GM18502 (cell line): ENCODE results near the gene GRID1.

Experiments used
- ATAC-seq: cut with Tn5 transposase; IDR thresholded peaks from one replicate; pipeline ENCODE4 v1.9.1; 2021; ENCODE audit warnings: mild to moderate bottlenecking; ENCODE audit not compliant: unreplicated experiment, poor library complexity

Gene GRID1

DNA sequence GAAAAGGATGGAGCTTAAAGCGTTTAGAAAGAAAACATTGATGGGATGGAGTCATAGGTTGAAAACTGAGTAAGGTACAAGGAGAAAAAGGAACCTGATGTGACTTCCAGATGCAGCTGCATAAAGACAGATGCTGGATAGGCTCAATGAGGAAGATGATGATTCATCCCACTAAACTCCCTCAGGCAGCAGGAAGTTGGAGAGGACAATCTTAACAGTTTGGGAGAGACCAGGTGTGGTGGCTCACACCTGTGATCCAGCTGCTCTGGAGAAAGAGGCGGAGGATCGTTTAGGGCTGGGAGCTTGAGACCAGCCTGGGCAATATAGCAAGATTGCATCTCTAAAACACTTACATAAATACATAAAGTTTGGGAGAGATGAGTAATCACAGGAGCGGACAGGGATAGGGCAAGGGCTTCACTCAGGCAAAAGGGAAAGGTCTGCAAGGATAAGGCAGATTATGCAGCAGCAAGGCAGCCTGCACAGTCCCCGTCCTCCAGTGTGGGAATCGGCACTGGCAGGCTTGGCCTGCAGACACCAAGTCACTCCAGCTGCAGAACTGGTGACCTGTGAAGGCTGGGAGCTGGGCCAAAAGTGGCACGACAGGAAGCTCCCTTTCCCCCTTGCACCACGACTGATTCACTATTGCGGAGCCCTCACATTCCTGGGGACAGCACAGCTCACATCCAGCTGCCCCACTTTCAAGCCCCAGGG is 438.5 kb downstream of the GRID1 start:
- ATAC-seq, result no peak

DNA sequence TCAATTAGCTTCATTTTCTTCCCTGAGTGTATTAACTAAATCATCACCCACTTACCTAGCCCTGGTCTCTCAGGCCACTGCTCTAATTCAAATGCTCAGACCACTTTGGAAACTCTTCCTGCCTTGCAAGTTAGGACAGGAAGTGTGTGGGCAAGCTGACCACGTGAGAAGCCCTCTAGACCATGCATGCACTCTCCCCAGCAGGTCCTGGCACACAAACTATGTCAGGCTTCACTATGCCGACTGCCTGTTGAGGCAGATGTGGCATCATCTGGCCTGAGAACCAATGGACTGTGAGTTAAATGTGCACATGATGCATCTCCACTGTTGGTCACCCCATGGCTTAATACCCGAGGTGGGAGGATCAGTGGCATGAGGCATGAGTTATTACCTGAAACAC is 439.6 kb downstream of the GRID1 start:
- no peak for ATAC-seq

DNA sequence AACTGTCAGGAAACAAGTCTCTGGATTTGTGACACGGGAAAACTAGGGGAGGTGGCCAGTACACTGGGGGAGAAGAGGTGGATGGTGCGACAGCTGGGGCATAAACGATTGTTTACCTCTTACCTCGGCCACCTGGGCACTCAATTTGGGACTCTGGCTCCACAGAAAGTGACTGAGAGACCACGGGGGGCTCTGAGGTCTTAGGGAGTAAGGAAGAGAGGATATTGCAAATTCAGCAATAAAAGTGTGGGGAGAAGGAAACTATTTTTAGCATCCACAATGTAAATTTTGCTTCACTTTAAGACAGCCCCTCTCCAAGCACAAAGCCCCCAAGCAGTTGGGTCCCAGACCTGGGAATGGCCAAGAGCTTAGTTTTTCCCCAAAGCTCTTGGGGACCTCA is 440.5 kb downstream of the GRID1 start:
- ATAC-seq, result no peak

DNA sequence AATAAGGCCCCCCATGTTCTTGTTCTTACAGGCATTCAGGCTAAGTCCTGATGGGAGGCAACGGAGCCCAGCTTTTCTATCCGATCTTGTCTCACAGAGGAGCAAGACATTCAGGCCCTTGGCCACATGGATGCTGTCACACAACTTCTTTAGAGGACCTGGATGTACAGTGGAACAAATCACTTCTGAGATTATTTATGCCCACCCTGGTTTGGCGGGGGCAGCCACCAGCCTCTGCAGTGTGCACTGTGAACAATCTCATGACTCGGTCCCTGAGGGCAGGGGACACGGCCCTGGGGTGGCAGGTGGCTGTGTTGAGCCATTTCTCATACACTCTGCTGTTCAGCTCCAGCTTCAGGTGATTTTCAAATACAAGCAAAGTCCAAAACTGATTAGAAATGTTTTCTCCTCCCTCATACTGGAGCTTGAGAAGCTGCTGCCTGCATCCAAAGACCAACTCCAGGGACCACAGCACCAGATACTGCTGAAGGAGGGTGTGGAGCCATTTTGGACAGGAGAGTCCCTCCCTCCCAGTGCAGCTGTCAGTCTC is 441.3 kb downstream of the GRID1 start:
- ATAC-seq, result no peak

DNA sequence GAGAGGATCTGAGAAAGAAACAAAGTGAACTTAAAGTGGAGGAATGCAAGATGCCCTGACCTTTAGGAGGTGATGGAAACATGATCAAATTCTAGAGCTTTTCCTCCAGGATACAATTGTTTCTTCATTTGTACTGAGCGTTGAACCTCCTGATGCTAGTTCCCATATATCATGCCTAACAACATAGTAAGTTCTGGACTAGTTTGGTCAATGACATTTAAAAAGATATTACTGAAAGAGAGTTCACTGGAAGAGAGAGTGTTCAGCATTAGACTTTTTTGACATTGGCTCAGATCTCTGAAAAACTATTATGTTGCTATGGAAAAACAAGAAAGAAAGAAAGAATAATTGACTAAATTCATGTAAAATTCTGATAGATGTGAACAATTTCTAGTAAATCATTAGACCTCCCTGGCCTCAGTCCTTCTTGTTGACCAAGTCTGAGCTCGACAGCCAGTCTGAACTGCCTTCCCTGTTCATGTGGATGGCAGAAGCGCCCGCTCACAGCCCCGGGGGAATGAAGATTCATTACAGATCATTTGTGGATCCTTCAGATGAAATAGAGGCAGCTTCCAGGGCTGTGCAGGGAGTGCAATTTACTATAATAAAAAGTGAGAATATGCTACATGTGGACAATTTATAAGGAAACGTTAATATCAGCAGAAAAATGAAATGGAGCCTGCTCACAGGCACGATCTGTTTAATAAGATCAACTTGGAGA is 442.1 kb downstream of the GRID1 start:
- ATAC-seq, result no peak

DNA sequence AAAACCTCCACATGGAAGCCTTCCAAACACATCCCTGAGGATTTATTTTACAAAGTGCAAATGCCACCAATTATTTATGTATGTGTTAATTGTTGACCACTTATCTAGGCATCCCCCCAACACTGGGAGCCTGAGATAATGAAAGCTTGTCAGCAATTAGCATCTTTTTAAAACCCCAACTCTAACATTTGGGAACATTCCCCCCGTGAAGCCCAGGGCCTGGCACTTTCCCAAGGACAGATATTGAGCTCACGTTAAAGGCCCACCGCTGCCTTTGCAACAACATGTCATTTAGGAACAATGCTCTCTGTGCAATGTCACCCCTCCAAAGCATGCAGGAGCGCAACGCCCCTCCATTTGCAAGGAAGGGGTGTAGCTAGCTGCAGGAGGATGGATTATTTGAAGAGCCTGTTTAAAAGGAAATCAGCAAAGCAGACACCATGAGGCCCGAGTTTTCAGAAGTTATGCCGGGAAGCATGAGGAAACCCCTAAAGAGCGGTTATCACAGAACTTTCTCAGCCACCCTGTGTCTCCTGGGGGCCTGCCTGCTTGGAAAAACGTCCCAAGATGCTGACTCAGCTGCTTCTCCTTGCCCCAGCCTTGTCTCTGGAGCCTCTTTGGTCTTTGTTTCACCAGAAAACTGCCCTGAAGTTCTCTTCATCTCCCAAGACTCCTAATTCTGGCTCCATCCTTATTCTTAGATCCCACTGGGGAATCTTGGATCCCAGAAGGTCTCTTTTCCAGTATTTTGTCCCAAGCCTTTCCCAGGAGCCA is 444.1 kb downstream of the GRID1 start:
- ATAC-seq, result no peak

DNA sequence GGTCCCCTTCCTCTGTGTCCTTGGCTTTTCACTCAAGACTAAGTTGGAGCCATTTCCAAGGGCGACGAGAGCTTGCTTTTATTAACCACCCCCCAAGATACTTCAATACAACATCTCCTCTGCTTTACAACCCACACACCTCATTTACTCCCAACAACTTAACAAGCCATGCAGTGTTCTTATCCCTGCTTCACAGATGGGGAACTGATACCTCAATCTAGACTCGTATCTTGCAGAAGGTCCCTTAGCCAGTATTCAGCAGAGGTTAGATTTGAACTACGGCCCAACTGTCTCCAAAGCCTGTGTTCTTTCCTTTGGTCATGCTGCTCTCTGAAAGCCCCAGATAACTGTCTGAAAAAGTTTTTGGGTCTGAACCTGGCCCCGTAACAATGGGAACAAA is 444.8 kb downstream of the GRID1 start:
- ATAC-seq, result no peak

DNA sequence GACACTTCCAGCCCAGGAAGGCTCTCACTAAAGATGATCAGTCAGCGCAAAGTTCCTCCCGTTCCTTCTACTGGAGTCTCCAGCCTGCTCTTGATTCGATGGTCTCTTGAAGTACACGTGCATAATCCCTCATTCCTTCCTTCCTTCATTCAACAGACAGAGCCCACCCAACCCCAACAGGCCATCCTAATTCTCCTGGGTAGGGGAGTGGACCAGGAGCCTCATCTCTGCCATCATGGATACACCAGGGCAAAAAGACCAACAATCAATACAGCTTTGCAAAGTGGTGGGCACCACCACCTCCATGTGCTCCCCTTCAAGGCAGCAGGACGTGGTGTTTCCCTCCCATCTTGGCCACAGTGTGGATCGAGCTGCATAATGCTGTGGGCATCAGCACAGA is 446.3 kb downstream of the GRID1 start:
- ATAC-seq, result no peak

DNA sequence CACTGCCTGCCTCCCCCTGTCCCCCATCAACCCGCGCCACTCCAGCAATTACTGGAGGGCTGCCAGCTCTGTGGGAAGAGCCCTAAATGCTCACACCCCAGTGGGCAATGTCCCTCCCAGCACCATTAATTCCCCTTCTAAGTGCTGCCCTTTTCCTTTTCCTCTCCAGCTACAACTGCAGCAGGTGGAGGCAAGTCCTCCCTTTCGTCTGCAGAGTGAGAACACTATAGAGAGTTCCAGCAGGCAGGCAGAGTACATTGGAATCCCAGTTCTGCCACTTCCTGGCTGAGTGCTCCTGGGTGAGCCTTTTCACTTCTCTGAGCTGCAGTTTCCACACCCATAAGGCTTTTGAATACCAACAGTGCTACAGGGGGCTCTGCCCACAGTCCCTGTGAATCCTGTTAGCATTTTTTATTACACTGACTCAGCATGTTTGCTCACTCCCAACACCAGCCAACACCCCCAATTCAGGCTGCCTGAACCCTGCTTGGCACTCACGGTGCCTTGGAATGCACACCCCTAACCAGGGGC is 447.0 kb downstream of the GRID1 start:
- no peak for ATAC-seq

DNA sequence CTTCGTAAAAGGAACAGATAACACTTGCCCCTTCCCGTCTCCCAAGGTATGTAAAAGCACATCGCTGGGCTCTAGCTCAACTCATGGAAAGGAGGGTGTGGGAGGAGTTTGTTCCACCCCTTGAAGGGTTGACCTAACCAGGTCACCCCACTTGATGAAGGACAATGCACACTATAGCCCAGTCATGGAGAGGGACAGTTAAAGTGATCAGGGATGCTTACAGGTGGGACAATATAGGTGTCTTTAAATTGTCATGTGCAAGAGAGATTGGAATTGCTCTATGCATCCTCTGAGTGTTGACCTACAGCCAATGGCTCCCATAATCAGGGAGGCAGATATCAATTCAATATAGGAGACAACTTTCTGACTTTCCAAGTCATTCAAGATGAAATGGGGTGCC is 448.2 kb downstream of the GRID1 start:
- ATAC-seq, result no peak

DNA sequence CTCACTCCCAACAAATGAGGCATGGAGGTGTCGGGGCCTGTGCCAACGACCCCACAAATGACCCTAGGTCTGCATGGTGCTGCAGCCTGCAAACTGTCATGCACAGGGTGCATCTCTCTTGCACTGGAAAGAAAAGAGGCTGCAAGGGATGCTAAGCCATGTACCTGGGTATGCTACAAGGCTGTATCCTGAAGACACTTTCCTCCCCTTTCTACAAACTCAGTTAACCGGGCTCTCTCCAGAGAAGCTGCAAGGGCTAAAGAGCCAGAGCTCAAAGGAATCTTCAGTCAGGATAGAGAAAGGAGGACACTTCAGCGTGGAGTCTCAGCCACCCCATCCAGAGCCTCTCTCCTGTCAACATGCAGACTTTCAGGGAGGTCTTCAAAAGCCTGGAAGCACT is 449.0 kb downstream of the GRID1 start:
- no peak for ATAC-seq

DNA sequence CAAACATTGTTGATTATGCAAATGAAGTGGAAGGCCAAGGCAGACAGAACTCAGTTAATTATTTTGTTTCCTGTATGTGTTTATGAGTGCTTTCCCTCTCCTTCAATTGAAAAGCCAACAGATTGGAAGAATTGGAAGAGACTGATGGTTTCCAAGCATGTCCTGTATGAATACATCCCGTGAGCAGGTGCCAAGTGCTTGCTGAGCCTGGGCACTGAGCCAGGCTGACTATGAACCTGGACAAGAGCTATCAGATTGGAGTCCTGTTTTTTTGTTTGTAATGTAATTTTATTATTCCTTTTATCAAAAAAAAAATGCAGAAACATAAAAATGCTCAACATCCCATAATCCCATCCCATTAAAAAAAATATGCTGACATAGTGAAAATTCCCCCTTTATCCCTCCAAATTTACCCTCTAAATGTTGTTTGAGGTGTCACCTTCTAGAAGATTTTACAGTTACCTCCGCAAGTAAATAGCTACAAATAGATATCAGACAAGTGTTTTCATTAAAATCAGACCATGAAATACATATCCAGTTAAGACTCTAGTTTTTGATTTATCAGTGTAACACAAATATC is 449.5 kb downstream of the GRID1 start:
- no peak for ATAC-seq

DNA sequence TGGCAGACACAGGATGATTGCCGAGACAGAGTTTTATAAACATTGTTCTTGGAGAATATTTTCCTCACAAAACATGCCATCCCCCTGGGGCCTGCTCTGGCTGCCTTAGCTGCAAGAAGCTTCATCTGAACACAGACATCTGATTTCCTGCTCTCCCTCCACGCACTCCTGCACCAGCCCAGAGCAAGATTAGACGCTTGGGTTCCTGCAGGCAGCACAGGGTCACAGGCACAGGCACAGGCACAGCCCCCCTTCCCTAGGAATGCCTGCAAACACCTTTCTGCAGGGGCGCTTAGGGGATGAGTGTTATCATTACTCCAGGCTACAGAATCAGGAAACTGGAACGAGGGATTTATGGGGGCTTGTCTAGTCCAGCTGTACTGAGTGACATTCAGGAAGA is 450.3 kb downstream of the GRID1 start:
- no peak for ATAC-seq

DNA sequence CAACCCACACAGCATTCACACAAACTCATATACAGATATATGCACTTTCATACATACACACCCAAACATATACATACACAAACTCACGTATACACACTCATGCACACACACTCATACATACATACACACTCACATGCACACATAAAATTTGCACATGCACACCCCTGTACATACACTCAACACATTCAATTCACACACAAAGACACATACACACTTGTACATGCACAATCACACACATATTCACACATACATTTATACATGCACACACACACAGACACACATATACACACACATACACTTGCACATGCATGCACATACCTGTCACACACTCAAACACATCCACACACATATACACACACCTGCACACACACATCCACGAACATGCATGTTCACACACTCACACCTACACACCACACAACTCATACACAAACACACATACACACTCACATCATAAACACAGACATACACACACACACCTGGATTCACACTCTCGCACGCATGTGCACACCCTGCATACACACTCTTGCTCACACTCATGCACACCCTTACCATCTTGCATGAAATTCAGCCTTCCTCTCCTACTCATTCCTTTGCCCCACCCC is 451.2 kb downstream of the GRID1 start:
- ATAC-seq, result no peak

DNA sequence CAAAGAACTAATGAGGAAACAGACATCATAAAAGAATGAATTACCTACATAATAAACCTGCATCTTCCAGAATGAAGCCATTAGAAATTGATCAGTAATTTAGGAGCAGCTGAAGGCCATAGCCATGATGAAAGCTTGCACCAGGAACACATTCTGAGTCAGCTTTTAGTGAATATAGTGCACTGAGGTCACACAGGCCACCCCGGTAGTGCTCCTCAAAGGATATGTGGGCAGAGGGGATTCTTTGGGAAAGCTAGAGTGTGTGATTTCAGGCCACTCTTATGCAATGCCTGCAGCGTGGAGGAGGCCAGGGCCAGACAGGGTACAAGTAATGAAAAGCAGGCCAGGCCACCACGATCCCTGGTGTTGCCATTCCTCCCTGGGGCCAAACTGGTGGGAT is 451.9 kb downstream of the GRID1 start:
- ATAC-seq, result no peak

DNA sequence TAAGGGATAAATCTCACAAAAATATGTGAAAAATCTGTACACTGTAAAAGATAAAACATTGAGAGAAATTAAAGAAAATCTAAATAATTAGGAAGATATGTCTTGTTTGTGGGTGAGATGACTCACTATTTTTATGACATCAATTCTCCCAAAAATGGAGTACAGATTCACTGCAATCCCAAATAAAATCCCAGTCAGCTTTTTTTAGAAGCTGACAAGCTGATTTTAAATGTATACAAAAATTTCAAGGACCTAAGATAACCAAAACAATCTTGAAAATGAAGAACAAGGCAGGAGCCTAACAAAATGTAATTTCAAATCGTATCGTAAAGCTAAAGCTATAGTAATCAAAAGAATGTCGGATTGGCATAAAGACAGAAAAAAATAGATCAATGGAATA is 458.1 kb downstream of the GRID1 start:
- ATAC-seq, result no peak

DNA sequence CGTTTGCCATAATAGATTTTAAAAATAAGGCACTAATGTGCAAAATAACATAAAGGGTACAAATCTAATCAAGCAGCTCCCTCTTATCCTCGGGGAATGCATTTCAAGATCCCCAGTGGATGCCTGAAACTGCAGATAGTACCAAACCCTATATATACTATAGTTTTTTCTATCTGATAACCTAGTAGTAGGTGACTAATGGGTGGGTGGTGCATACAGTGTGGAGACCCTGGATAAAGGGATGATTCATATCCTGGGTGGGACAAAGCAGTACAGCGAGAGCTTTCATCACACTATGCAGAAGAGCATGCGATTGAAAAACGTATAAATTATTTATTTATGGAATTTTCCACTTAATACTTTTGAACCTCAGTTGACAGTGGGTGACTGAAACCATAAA is 464.5 kb downstream of the GRID1 start:
- ATAC-seq, result no peak

DNA sequence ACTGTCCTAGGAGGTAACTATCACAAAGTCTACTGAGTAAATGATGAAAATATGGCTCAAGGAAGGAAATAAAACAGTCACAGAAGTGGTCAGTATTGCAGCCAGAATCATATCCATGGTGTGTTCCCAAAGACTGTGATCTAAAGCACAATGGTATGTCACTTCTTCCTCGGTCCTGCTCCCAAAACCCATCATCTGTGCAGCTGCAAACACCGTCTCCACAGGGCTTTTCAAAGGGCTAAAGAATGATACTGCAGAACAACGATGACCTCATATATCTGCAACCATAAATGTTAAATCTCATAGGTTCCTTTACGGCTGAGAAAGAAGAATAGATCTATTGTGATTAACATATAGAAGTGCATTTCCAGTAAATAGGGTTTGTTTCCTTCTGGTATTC is 465.0 kb downstream of the GRID1 start:
- ATAC-seq, result no peak

DNA sequence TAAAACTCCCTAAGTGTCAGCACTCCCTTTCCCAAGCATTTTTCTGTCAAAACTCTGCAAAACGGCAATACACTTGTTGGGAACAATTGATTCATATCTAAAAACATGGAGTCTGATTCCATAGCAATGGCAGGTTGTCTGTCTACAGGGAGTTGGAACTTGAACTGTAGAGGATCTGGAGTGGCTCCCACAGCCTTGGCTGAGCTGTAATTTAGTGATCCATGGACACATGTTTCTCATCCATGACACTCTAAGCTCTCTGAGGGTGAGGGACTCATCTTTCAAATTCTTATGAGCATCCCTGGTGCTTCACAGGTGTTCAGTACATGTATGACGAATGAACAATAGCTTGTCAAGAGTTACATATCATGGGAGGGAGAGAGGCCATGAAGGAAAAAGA is 466.1 kb downstream of the GRID1 start:
- no peak for ATAC-seq

DNA sequence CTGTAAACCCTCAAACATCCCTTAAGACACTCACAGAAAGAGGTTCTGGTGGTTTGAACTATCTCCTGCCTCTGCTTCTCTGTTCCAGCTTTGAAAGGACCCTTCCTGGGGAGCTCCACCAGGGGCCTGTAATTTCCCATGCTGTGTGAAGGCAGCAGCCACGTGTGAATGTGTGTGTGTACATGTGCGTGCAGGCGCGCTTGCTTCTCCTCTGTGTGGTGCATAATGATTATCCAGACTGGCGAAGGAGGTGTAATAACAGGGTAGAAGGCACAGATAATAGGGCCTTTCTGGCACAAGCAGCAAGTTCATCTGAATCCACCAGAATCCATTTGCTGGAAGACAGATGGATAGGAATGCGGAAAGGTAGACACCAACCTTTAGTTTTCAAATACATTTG is 466.5 kb downstream of the GRID1 start:
- no peak for ATAC-seq
